HG03354 (cell line): ENCODE measurements around the gene NT5E.
"Not testable (repeated sequence)": the region's sequence is repeated elsewhere in the genome, so short reads cannot be mapped to it uniquely, and the experiment has no call there.

Source experiments
- ATAC-seq: cut with Tn5 transposase; IDR thresholded peaks from one replicate; pipeline ENCODE4 v1.9.1; 2021; ENCODE audit warnings: mild to moderate bottlenecking; ENCODE audit not compliant: unreplicated experiment, poor library complexity, severe bottlenecking

NT5E gene

DNA sequence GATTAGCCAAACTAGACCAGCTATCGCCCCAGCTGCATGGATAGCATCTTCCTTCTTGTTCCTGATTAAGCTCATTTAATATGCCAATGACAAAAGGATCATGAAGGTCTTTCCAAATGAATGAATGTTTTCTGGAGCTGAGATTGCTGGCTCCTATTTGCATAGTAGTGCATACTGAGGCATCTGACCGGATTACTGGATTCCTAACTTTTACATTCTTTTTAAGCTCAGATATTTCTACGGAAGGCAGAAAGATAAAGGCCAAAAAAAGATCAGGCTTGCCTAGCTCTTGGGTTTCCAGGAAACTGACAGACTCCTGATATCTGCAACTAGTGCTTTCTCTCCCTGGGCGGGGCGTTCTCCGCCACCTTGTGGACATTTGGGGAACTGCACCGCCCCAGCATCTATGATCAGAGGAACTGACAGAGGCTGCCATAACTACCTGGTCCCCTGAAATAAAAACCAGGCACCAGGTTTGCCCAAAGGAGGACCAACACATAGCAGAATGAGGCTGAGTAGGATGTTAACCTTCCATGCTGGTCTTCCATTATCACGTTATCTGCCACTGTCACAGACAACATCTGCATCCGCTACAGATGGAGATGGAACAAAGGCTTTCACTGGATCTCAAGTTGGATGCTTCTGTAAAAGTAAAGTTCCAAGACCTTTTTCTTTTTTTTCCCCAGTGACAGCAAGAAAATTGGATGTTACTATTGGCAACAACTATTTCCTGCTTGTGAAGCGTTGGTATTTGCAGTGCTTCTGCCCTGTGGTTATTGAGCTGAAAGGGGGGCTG lies 33.2 kb downstream of the NT5E start:
- peak; percentile 94 for ATAC-seq

DNA sequence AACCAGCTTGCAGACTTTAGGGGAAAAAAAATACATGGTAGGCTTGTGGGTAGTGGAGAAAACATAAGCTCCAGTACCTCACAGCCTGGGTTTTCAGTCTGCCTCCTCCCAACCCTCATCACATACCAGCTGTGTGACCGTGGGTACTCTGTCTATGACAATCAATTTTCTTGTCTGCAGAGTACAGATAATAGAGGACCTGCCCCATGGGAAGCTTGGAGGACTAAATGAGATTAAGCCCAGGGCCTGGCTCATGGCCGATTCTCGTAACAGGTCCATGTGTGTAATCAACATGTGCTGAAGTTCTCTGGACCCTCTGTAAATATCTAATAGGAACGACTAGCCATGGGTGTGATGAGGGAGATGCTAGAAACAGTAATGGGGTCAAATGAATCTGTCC lies 34.0 kb downstream of the NT5E start:
- no peak for ATAC-seq

DNA sequence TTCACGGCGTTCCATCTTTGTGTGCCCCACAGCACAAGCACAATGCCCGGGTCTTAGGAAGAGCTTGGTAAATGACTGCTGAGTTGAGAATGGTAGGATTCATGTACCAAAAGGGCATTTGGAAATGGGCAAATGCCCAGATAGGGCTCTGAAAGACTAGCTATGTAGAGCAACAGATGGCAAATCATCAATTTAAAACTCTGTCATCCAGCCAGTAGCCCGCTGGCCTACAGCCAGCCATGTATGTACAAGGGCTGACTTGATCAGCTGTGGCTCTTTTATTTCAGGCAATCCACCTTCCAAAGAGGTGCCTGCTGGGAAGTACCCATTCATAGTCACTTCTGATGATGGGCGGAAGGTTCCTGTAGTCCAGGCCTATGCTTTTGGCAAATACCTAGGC lies 35.1 kb downstream of the NT5E start:
- no peak for ATAC-seq

DNA sequence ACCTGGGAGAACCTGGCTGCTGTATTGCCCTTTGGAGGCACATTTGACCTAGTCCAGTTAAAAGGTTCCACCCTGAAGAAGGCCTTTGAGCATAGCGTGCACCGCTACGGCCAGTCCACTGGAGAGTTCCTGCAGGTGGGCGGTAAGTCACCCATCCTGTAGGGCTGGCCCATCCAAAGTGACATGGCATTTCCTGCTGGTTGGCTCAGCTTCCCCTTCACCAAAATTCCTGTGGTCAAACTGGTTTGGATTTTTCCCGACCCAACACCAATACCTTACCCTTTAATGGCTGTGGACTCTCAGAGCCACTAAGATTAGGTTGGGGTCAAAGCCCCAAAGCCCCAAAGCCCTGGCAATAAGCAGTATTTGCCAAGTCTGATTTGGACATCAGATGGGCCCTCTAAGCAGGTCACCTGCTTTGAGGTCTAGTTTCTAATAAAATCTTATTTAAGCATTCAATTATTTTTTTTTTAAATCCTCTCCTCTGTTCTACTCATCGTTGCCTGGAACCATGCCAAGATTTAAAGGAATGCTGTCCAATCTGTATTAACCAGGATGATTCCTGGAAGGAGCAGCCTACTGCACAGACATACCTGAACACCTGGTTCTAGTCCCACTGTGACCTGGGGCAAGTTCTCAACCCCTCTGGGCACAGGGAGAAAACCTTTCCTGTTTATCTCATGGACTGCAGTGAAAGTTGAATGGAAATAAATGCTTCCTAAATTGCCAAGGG lies 40.8 kb downstream of the NT5E start:
- ATAC-seq: no peak

DNA sequence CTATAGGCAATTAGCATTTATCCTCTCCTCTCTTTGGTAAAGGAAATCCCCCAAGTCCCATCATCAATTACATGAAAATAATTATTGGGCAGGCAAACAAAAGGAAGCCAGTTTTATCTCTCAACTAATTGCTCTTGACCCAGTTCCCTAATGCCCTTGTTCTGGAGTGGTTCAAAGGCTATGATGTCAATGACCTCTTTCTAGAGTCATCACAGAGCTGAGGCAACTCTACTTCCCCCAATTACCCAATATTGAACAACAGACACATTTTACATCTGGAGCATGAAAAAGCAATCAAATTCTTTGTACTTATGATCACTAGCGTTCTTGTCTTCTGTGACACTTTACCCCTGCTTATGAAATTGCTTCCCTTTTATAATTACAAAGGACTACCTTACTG lies 43.5 kb downstream of the NT5E start:
- ATAC-seq: no peak

DNA sequence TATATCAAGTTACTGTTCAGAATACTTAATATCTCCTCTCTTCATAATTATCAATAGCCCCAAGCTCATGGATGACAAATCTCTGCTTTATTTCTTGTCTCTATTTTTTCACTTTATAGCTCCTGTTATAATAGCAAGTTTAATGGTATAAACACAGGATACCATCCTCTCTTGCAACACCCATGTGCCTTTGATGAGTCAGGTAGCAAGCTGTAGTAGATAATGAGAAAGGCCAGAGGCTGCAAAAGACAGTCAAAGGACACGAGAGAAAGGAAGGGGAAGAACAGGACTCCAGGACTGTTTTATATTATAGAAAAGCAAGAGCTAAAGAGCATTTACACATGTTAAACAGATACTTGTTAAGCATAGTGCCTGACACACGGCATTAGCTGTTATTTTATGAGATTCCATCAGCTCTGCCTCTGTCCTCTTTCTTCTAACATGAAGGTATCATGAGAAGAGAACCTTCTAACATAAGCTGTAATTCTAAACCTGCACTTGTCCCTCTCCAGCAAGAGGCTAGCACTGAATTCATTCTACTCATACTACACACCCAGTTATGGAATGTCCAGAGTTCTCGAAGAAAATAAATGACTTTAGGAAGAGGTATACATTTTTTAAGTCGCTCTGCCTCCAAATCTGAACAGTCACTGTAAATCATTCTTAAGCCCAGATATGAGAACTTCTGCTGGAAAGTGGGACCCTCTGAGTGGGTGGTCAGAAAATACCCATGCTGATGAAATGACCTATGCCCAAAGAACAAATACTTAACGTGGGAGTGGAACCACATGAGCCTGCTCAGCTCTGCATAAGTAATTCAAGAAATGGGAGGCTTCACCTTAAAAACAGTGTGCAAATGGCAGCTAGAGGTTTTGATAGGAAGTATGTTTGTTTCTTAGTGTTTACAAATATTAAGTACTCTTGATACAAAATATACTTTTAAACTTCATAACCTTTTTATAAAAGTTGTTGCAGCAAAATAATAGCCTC lies 45.0 kb downstream of the NT5E start:
- ATAC-seq: no peak

DNA sequence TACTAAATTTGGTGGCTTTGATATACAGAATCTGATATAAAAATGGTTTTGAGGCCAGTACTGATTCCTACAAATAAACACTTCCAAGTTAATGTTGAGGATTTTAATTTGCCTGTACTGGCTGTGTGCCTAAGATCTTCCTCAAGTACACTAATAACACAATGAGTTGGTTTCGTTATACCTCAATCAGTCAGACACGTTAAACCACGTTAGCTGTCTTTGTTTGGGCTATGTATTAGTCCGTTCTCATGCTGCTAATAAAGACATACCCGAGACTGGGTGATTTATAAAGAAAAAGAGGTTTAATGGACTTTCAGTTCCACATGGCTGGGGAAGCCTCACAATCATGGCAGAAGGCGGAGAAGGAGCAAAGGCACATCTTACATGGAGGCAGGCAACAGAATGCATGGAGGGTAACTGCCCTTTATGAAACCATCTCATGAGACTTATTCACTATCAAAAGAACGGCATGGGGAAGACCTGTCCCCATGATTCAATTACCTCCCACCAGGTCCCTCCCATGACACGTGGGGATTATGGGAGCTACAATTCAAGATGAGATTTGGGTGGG lies 46.2 kb downstream of the NT5E start:
- ATAC-seq: no peak

DNA sequence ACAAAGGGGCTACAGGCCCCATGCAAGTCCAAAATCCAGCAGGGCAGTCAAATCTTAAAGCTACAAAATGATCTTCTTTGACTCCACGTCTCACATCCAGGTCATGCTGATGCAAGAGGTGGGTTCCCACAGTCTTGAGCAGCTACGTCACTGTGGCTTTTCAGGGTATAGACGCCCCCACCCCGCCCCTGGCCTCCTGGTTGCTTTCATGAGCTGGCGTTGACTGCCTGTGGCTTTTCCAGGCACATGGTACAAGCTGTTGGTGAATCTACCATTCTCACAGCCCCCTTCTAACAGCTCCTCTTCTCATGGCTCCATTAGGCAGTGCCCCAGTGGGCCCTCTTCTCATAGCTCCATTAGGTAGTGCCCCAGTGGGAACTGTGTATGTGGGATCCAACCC lies 47.0 kb downstream of the NT5E start:
- ATAC-seq: no peak

DNA sequence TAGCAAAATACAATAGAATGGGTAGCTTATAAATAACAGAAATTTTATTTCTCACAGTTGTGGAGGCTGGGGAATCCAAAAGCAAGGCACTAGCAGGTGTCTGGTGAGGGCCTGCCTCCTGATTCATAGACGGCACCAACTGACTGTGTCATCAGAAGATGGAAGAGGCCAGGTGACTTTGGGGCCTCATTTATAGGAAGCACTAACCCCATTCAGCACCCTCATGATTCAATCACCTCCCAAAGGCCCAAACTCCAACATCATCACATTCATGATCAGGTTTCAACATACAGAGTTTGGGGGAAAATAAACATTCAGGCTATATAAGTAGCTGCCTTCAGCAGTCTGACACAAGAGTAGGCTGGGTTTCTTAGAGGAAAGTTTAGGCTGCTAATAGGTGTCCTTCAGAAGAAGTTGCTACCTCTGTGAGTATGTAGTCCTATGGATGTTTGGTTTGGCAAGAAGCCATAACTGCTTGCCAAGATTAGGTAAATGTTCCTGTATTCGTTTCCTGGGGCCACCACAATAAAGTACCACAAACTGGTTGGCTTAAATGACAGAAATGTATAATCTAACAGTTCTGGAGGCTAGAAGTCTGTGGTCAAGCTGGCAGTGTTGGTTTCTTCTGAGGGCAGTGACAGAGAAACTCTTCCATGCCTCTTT lies 48.8 kb downstream of the NT5E start:
- ATAC-seq: no peak

DNA sequence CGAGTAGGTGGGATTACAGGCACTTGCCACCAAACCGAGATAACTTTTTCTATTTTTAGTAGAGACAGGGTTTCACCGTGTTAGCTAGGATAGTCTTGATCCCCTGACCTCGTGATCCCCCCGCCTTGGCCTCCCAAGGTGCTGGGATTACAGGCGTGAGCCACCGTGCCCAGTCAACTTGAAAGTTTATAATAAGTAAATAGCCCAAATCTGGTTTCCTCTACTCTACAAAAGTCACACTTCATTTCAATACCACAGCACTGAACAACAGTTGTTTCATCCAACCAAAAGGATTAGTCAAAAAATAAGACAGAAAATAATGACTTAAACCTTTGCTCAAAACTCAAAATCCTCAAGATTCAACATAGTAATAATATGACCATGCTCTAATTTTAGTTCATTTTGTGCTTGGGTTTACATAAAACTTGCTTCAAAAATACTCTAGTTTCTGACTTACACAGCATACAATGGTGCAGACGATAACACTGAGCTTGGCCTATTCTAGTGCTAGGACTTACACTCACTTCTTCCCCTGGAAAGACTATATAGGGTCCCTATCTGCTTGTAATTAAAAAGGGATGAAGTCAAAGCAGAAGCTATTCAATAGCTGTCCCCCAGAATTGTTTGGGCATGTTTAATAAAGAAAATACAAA lies 56.7 kb downstream of the NT5E start:
- no peak for ATAC-seq

DNA sequence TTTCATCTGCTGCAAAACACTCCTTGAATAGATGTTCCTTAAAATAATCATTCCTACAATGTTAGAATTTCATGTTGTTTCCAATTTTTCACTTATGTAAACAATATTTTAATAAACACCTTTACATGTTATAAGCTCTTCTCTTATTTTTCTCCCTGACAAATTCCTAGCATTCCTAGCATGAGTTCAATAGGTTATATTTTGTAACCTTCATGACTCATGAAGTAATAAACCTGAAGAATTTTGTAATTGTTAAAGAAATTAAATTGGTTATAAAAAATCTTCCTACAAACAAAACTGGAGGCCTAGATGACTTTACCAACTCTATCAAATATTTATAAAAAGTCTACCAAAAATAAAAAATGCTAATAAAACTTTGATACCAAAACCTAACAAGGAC lies 66.3 kb downstream of the NT5E start:
- no peak for ATAC-seq

DNA sequence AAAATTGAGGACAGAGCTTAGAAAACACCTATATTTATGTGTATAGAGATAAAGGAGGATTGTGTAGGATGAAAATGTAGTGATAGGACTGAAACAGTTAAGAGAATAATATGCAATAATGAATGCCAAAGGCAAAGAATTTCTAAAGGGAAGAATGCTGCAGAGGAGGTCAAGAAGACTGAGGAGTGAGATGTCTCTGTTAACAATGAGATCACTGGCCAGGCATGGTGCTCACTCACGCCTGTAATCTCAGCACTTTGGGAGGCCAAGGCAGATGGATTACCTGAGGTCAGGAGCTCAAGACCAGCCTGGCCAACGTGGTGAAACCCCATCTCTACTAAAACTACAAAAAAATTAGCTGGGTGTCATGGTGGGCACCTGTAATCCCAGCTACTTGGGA lies 74.4 kb downstream of the NT5E start:
- ATAC-seq: not testable (repeated sequence)

DNA sequence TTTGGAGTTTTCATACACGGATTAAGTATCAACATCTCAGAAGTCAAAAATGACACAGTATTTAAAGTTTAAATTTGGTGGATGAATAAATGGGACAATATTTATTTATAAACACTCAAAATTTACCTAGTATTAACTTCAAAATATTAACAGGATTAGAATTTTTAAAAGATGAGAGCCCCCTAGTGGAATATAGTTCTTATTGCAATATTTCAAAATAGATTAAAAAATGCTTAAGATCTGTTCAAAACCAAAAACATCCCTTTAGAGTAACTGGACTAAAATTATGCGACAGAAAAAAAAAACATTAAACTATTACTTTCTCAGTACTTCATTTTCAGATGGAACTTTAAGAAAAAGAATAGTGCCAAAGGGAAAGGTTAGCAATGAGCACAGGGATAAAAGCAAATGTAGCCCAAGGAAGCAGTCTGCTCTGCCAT lies 87.2 kb downstream of the NT5E start:
- ATAC-seq: no peak

DNA sequence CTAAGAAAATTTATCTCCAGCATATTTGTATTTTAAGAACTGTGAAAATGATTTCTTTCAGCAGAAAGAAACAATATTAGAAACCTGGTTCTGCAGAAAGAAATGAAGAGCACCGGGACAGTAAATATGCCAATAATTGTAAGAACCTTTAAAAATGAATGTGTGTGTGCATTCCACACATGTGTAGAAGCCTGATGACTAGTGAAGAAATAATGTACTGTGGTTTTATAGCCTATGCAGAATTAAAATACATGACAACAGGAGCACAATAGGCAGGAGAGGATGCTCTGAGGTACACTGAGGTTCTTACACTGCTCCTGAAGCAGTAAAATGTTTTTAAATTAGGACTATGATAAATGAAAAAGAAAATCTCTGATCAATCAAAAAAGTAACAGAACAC lies 94.9 kb downstream of the NT5E start:
- no peak for ATAC-seq
